DMS153 treated with DMSO at 0.1 percent for 48 hours (cell line): ENCODE measurements around the gene ENPEP.
"Not testable (repeated sequence)": the region's sequence is repeated elsewhere in the genome, so short reads cannot be mapped to it uniquely, and the experiment has no call there.

ENCODE experiments used
- DNase-seq: peaks from one replicate; lab custom pipeline; 2025; ENCODE audit not compliant: unreplicated experiment; lab: John Stamatoyannopoulos, UW

The ENPEP gene

GRCh38 chr4:110516106-110516922 is 40.4 kb downstream of the ENPEP start:
- peak; percentile 79 for DNase-seq

GRCh38 chr4:110518889-110519490 is 43.0 kb downstream of the ENPEP start:
- peak; percentile 18 for DNase-seq

DNA sequence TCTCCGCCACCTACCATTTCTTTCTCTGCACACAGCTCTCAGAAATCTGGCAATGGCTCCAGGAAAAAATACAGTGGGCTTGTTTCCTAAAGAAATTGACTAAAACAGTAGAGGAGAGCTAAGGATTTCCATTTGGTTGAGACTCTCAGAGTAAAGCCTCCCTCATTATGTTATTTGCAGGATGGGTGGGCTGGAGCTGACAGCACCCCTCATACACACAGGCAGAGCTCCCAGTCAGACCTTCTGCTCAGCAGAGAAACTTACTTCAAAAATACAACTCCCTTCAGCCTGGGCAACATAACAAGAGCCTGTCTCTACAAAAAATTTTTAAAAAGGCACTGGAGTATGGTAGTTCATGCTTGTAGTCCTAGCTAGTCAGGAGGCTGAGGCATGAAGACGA is 44.9 kb downstream of the ENPEP start:
- DNase-seq: no peak

DNA sequence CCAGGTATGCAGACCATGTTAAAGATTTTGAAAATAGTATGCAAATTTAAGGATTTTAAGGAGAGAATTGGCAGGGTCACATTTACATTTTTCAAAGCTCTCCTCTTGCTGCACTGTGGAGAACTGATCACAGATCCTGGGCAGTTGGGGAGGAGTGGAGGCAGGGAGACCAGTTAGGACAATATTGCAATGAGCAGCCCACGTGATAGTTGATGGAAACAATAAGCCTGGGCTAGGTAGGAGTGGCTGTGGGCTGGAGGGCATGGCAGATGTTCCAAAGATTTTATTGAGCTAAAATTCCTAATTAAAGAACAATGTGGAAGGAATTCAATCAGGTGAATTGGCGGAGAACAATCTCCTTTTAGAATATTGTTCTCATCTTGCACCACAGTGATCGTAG is 50.6 kb downstream of the ENPEP start:
- no peak for DNase-seq

GRCh38 chr4:110527156-110527555 is 51.2 kb downstream of the ENPEP start:
- no peak for DNase-seq

- no peak for DNase-seq
Measured at GRCh38 chr4:110532901-110533589, 57.1 kb downstream of the ENPEP start.

DNA sequence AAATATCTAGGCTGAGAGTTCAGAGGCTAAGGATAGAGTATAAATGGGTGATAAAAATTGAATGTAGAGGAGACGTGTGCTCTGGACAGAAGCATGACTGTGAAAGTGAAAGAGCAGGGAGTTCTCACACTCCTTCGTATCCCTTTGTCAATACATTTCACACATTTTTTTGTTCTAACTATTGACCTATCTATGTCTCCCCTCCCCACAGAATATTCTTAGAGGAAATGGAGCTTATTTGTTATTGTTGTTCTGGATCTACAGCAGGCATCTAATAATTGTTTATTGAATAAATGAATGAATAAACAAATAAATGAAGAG is 57.6 kb downstream of the ENPEP start:
- no peak for DNase-seq

DNA sequence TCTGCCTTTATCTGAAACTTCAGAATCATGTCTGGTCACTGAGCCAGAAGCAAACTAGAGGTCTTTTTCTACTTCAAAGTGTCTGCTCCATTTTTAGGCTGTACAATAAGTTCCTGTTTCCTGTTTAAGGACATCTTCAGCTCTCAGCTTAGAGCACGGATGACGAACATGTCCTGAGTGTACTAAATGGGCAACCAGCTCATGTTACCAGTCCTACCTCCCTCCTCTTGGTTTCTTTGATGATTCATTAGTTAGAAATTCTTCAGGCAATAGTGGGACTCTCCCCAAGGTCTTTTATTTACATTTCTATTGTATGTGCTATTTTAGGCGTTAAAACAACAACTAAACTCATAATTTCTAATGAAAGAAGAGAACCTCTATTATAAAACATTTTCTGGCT is 58.0 kb downstream of the ENPEP start:
- no peak for DNase-seq

GRCh38 chr4:110540581-110540980 is 64.6 kb downstream of the ENPEP start:
- no peak for DNase-seq

DNA sequence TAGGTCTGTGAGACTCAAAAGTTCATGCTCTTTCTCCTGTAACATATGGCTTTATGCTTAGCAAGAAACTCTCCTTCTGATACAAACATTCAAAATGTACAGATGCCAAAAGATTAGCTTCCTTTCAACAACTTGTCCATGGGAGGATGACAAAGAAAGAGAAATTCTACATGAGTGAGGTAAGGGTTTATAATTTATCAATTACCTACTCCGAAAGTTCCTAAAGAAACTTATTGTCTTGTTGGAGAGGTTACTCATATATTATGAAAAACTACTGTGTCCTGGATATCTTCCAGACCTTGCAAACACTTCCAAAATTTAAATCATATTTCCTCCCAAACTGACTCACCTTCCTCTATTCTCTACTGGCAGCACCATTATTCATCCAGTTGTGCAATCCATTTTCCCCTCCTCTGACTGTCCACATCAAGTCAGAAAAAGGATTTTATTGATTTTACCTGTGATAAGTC is 65.1 kb downstream of the ENPEP start:
- DNase-seq: no peak

- DNase-seq: no peak
Measured at GRCh38 chr4:110543577-110543976, 67.6 kb downstream of the ENPEP start.

GRCh38 chr4:110544594-110544993 is 68.6 kb downstream of the ENPEP start:
- no peak for DNase-seq

DNA sequence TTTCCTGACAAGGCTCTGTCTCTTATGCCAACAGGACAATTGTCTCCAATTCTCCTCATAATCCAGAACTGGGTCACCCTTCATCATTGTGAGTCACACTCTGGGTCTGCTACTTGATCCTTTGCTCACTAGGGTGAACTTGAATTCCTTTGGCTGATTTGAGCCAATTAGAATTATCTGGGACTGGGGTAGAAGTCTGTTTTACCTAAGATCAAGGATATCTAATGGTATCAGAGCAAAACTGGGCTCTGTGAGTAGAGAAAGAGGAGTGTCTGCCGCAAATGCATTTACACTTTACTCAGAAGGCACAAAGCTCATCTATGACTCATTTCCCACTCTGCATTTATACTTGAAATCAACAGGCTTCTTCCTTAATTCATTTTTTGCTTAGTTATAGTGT is 74.3 kb downstream of the ENPEP start:
- DNase-seq: no peak

GRCh38 chr4:110553197-110553596 is 77.2 kb downstream of the ENPEP start:
- no peak for DNase-seq

- DNase-seq: no peak
Measured at GRCh38 chr4:110567214-110567613, 91.3 kb downstream of the ENPEP start.

DNA sequence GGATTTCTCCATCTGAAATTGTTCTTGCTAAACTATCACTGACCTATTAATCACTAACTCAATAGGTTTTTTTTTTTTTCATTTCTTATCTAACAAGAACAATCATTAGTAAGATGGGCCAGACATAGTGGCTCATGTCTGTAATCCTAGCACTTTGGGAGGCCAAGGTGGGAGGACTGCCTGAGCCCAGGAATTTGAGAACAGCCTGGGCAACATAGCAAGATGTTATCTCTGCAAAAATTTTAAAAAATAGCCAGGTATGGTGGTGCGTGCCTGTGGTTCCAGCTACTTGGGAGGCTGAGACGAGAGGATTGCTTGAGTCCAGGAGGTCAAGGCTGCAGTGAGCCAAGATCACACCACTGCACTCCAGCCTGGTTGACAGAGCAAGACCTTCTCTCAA is 100.7 kb downstream of the ENPEP start:
- not testable (repeated sequence) for DNase-seq

- no peak for DNase-seq
Measured at GRCh38 chr4:110586131-110586850, 110.3 kb downstream of the ENPEP start.

- DNase-seq: no peak
Measured at GRCh38 chr4:110587666-110588285, 111.8 kb downstream of the ENPEP start.

DNA sequence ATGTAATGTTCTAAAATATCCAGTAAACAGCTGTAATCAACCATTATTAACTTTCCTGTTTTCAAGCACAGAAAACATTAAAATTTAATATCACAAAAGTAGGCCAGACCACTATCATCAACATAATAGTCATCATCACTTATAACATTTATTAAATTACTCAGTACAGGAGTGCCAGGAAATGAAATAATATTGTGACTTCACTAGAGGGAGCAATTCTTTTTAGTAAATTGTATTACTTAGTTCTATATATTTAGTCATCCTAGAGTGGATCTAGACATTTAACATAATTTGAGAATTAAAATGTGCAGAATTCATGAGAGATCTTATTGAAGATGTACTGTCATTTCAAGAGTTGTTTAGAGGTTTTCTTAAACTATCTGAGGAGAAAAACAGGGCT is 113.3 kb downstream of the ENPEP start:
- no peak for DNase-seq

GRCh38 chr4:110595583-110595982 is 119.6 kb downstream of the ENPEP start:
- no peak for DNase-seq

DNA sequence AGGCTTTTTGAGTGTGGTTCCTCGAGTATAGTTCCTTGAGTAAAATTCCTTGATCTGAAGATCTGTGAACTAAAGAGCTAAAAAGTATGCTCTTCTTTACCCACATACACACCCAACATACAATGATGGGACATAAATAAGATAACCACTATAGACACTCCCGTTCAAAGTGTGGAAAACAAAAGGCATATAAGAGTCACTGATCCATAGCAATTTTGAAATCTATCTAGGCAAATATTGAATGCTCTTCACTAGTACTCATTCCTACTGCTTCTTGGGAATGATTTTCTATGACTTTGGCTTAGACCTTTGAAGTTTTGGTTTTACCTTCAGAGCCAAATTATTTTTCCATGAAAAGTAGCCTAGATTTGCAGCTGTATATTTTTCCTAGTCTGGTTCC is 120.5 kb downstream of the ENPEP start:
- no peak for DNase-seq
